Measurements from ENCODE around the gene GPC5. TPM values are rescaled to one million over a fixed set of nuclear protein-coding genes. Genes with fewer than 3 reads are reported as not detected.
"Not testable (repeated sequence)": the region's sequence is repeated elsewhere in the genome, so short reads cannot be mapped to it uniquely, and the experiment has no call there.

The GPC5 gene
- 1 to 10 TPM in 4 of 8 experiments, under 1 TPM in 2, not detected in 2; 0.10 to 4.1 (median 2.3) TPM for total RNA-seq

DNA sequence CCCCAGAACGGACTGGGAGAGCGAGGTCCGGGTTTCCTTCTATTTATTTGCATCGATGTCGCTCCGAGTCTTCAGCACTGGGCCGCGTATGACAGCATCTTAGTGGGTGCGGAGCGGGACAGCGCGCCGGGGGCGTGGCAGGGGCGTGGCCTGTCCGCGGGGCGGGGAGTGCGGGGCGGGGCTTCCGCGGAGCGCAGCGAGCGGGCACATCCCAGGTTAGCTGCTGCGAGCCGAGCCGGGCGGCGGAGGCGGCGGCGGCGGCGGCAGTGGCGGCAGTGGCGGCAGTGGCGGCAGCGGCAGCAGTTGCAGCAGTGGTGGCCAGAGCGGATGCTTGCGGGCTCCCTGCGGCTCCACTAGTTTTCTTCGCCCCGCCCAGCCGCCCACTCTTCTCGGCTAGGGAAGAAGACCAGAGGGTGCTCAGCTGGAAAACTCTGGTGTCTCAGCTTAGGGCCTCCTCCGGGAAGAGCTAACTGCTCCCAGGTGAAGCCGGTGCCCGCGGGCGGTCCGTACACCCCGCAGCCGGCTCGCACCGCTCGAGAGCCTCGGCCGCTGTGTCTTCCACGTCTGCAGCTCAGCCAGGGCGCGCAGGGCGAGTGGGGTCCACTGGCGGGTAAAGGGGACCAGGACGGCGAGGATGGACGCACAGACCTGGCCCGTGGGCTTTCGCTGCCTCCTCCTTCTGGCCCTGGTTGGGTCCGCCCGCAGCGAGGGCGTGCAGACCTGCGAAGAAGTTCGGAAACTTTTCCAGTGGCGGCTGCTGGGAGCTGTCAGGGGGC is at the start of gene GPC5:
TSS of gene GPC5 (plus strand) at position 209 of the 776 bp plus-strand sequence.
- Histone ChIP-seq H3K4me3 (peak within 1 kb of the TSS; percentile 41 to 53 (median 47)), H3K4me1 (replicated peaks in 1 of 2) (peaks cover 0 to 3% of the 10 kb centered on the region in 2 donors), H3K27ac (peak within 1 kb of the TSS in 1 of 2 donors; percentile 31)
- peak; percentile 94 to 98 (median 97) for ATAC-seq (replicated peaks in 6 of 8)
- WGBS, 10 experiments: 0 to 13% (median 0%) methylated on average over 4 to 11 of the region's 76 CpGs; no CpG with 5 or more reads in 1 of the 10 experiments
- in situ Hi-C loops (cut with MboI; ENCODE audit: low pct_unique_long_range_greater_than_20kb in 2 of 9, low sequenced_read_pairs in 9 of 9, unreplicated experiment in 9 of 9): loop anchor here in 1 of 9 experiments (25.0 kb wide), 1 partner anchor 314 kb away; no protein-coding TSS in a partner anchor

DNA sequence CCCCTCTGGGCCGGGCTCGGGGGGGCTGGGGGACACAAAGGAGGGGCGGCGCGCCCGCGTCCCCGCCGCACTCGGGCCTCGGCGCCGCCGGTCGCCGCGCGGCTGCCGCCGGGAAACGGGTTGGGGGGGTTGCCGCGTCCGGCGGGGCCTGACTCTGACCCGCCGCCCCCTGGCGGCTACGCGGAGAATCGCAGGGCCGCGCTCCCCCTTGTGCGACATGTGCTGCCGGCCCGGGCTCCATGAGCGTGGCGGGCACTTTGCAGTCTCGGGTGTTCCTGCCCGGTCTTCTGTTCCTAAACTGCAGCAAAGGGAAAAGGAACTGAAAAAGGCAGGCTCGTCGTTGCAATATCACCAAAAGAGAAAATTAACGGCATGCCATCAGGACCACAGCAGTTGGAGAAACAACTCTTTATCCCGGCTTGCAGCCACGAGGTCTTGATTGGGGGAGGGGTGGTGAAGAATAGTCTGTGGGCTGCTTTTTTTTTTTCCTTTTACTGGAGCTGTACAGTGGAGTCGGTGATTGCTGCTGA is 49.5 kb upstream of the GPC5 start:
- peak; percentile 53 to 65 (median 61) for ATAC-seq (replicated peaks in 6 of 8)
- in situ Hi-C loops (cut with MboI; ENCODE audit: low pct_unique_long_range_greater_than_20kb in 2 of 9, low sequenced_read_pairs in 9 of 9, unreplicated experiment in 9 of 9): no loop called here
- Histone ChIP-seq H3K4me3 (peak overlapping the region; percentile 73 to 99 (median 83)), H3K27ac (peak overlapping the region; percentile 93 to 97), H3K4me1 (replicated peaks in 1 of 2) (peaks cover 12 to 20% of the 10 kb centered on the region in 2 donors)
- WGBS, 10 experiments: 0 to 13% (median 0%) methylated on average over 1 to 12 of the region's 46 CpGs; no CpG with 5 or more reads in 1 of the 10 experiments

DNA sequence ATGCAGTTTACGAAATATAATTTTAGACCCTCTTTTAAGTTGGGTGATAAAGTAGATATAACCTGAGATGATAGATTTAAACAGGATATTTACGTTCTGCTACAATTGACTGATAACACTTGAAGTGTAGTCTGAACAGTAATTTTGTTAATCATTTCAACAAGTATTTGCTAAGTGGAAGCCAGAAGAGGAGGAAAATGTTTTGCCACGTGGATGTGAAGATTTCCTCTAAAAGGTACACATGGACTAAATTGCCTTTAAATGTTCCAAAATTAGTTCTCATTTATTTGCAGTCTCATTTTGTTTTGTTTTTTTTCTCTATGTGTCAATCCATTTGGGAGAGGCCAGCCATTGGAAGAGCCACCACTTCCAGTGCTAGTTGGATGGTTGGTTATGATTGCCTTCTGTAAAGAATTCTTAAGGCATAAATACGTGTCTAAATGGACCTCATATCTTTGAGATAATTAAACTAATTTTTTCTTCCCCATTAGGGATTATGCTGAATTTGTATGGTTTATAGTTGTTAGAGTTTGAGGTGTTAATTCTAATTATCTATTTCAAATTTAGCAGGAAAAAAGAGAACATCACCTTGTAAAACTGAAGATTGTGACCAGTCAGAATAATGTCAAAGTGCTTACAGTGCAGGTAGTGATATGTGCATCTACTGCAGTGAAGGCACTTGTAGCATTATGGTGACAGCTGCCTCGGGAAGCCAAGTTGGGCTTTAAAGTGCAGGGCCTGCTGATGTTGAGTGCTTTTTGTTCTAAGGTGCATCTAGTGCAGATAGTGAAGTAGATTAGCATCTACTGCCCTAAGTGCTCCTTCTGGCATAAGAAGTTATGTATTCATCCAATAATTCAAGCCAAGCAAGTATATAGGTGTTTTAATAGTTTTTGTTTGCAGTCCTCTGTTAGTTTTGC is 48.2 kb upstream of the GPC5 start:
- ATAC-seq (replicated peaks in 6 of 8): no peak
- Histone ChIP-seq H3K27ac (no peak overlapping the region), H3K4me1 (replicated peaks in 1 of 2) (peaks cover 12 to 20% of the 10 kb centered on the region in 2 donors), H3K4me3 (peak overlapping the region in 4 of 5 donors; percentile 73 to 99 (median 80))
- 11 to 64% (median 20%) methylated on average over 3 to 5 of the region's 5 CpGs for WGBS, 10 experiments
- in situ Hi-C loops (cut with MboI; ENCODE audit: low pct_unique_long_range_greater_than_20kb in 2 of 9, low sequenced_read_pairs in 9 of 9, unreplicated experiment in 9 of 9): no loop called here

DNA sequence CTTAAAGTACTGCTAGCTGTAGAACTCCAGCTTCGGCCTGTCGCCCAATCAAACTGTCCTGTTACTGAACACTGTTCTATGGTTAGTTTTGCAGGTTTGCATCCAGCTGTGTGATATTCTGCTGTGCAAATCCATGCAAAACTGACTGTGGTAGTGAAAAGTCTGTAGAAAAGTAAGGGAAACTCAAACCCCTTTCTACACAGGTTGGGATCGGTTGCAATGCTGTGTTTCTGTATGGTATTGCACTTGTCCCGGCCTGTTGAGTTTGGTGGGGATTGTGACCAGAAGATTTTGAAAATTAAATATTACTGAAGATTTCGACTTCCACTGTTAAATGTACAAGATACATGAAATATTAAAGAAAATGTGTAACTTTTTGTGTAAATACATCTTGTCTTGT is 47.3 kb upstream of the GPC5 start:
- no peak overlapping the region for H3K27ac ChIP-seq
- H3K4me1 ChIP-seq (replicated peaks in 1 of 2): peaks cover 12 to 20% of the 10 kb centered on the region in 2 donors
- in situ Hi-C loops (cut with MboI; ENCODE audit: low pct_unique_long_range_greater_than_20kb in 2 of 9, low sequenced_read_pairs in 9 of 9, unreplicated experiment in 9 of 9): no loop called here
- WGBS, 10 experiments: 58 to 100% (median 87%) methylated on average over 1 to 5 of the region's 5 CpGs; no CpG with 5 or more reads in 1 of the 10 experiments
- H3K4me3 ChIP-seq: no peak overlapping the region
- no peak for ATAC-seq (replicated peaks in 6 of 8)

DNA sequence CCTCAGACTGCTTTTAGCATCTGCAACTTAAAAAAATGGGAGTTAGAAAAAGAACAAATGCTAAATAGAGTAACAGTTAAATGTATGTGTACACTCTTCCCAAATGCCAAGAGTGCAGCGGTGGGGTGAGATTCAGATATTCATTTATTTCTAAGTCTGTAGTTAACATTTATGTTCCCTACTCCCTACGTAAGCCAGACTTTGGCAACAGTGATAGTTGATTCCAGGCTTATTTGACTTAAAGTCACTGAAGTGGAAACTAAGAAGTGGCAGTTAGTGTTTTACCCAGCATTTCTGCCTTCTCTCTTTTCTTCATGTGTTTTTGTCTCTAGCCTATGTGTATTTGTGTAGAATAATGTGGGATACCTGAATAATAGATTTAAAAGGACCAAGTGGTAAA is 46.4 kb upstream of the GPC5 start:
- Histone ChIP-seq H3K4me1 (replicated peaks in 1 of 2) (peaks cover 12 to 20% of the 10 kb centered on the region in 2 donors), H3K4me3 (no peak overlapping the region), H3K27ac (no peak overlapping the region)
- ATAC-seq (replicated peaks in 6 of 8): no peak
- in situ Hi-C loops (cut with MboI; ENCODE audit: low pct_unique_long_range_greater_than_20kb in 2 of 9, low sequenced_read_pairs in 9 of 9, unreplicated experiment in 9 of 9): no loop called here
- 22 to 100% (median 92%) methylated on average over 1 to 2 of the region's 2 CpGs; no CpG with 5 or more reads in 1 of the 10 experiments for WGBS, 10 experiments

DNA sequence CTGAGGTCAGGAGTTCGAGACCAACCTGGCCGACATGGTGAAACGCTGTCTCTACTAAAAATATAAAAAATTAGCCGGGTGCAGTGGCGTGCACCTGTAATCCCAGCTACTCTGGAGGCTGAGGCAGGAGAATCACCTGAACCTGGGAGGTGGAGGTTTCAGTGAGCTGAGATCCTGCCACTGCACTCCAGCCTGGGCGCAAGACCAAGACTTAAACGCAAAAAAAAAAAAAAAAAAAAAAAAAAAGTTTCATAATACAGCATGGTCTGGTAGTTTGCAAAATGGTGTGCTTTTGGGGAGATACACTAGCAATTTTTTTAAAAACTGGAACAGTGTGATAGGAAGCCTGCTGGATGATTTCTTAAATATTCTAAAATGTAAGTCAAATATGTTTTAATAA is 45.5 kb upstream of the GPC5 start:
- H3K4me3 ChIP-seq; H3K27ac ChIP-seq; ATAC-seq (replicated peaks in 6 of 8); in situ Hi-C loops (cut with MboI; ENCODE audit: low pct_unique_long_range_greater_than_20kb in 2 of 9, low sequenced_read_pairs in 9 of 9, unreplicated experiment in 9 of 9): not testable (repeated sequence)
- WGBS, 10 experiments: 44 to 100% (median 95%) methylated on average over 1 to 6 of the region's 7 CpGs; no CpG with 5 or more reads in 1 of the 10 experiments
- peaks cover 12 to 20% of the 10 kb centered on the region in 2 donors for H3K4me1 ChIP-seq (replicated peaks in 1 of 2)

DNA sequence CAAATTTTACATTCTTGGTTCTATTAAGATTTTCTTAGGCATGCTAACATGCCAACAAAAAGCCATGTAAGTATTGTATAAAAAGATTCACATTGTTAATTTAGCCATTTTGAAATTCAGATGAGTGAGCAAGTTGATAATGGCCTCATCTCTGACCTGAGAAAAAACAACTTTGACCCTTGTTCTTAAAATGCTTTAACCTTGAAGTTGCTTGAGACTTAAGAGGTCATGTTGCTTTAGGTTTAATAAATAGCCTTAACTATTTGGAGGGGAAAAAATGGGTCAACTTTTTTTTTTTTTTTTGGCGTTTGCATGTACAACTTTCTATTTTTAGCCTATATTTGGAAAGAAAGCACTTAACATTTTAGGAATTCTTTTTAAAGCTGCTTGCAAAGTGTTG is 44.9 kb upstream of the GPC5 start:
- WGBS, 10 experiments: 17 to 100% (median 71%) methylated on average over 1 of the region's 1 CpG; no CpG with 5 or more reads in 3 of the 10 experiments
- in situ Hi-C loops (cut with MboI; ENCODE audit: low pct_unique_long_range_greater_than_20kb in 2 of 9, low sequenced_read_pairs in 9 of 9, unreplicated experiment in 9 of 9): no loop called here
- ATAC-seq (replicated peaks in 6 of 8): no peak
- Histone ChIP-seq H3K27ac (no peak overlapping the region), H3K4me1 (replicated peaks in 1 of 2) (peaks cover 12 to 20% of the 10 kb centered on the region in 2 donors), H3K4me3 (no peak overlapping the region)

DNA sequence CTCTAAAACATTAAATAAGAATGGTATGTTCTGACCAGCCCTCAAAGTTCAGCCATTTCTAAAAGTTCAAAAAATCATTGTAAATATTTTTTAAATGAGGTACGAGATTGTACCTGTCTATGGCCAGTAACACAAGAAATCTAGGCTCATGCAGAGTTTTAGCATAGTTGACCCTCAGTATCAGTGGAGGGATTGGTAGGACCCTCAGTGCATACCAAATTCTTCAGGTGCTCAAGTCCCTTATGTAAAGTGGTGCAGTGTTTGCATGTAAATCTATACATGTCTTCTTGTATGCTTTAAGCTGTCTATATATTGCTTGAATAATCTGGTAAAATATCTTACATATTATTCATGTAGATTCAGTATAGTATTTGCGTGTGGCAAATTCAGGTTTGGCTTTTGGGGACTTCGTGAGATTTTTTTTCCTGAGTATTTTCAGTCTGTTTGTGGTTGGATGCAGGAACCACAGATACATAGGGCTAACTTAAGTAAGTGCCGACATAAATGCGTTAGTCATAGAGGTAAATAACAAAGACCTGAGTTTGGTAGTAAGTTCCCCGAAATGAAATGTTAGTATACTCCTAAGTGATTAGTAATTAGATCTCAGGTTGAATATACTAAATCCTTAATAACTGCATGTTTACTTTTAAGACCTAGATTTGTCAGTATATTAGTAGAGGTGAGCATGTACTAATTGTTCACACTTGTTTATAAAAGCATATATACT is 43.2 kb upstream of the GPC5 start:
- peaks cover 8 to 15% of the 10 kb centered on the region in 2 donors for H3K4me1 ChIP-seq (replicated peaks in 1 of 2)
- ATAC-seq (replicated peaks in 6 of 8): no peak
- in situ Hi-C loops (cut with MboI; ENCODE audit: low pct_unique_long_range_greater_than_20kb in 2 of 9, low sequenced_read_pairs in 9 of 9, unreplicated experiment in 9 of 9): no loop called here
- no peak overlapping the region for H3K4me3 ChIP-seq
- WGBS, 10 experiments: 90 to 100% (median 97%) methylated on average over 1 to 6 of the region's 6 CpGs
- no peak overlapping the region for H3K27ac ChIP-seq

DNA sequence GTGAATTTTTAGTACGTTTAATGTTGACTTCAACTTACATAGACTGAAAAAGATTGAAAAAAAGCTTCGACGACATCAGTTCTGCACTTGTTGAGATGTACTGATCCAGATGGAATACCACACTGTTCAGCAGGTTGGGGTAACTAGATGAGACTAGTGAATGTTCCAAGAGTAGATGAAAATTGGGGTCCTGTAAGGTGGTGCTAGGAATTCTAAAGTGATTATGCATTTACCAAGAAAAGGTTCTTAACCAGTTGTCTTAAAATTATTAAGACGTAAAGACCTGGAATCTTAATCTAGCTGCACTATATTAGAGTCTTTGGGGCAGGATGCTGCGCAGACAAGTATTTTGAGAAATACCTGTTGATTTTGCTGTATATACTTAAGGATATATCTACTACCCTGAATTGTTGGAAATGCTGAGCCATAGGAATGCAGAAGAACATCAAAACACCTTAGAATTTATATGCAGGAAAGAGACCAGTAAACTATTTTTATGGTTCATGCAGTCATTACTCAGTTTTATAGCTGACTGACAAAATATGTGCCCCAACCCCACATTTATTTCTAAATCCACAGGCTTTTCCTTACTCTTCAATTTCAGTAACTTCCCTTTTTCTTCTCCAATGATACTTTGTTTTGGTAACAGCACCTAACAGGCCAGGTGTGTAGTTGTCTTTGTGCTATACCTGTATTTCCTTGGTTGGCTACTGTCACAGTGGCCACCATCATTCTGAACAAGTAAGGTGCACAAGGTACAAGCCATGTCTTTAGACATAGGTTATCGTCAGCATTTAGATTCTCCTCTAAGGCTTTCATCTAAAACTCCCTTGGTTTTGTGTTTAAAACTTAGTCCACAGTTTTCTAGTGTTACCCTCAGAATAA is 42.4 kb upstream of the GPC5 start:
- Histone ChIP-seq H3K27ac (no peak overlapping the region), H3K4me1 (replicated peaks in 1 of 2) (peaks cover 2 to 7% of the 10 kb centered on the region in 2 donors), H3K4me3 (no peak overlapping the region)
- no peak for ATAC-seq (replicated peaks in 6 of 8)
- in situ Hi-C loops (cut with MboI; ENCODE audit: low pct_unique_long_range_greater_than_20kb in 2 of 9, low sequenced_read_pairs in 9 of 9, unreplicated experiment in 9 of 9): no loop called here
- 85 to 100% (median 97%) methylated on average over 2 to 6 of the region's 6 CpGs for WGBS, 10 experiments

DNA sequence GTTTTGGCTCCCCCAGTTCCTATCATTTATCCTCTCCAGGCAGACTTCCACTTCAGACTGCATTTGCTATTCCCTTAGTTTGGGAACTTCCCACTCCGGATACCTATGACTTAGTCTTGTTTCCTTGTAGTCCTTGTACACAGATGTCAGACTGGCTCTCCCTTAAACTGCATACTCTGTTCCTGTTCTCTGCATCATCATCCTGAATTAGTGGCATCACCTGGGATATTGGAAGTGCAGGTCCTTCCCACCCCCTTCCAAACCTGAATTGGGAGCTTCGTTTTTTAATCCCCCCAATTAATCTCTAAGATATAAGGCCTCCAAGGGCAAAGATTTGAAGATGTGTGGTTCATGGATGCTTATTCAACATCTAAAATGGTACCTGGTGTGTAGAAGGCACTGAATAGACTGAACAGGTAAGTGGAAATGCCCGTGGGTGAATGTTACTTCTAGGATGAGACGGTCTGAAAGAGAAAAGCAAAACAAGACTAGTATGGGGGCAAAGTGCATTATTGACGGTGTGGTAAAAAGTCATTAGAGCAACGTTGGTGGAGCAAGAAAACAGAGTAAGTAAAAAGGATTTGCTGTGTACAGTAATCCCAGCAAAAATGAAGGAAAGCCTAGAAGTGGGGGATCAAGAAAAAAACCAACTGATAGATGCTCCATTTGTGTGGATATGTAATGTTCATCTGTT is 41.4 kb upstream of the GPC5 start:
- peaks cover 0 to 3% of the 10 kb centered on the region in 2 donors for H3K4me1 ChIP-seq (replicated peaks in 1 of 2)
- in situ Hi-C loops (cut with MboI; ENCODE audit: low pct_unique_long_range_greater_than_20kb in 2 of 9, low sequenced_read_pairs in 9 of 9, unreplicated experiment in 9 of 9): no loop called here
- peak overlapping the region in 1 of 2 donors; percentile 13 for H3K27ac ChIP-seq
- ATAC-seq (replicated peaks in 6 of 8): no peak
- no peak overlapping the region for H3K4me3 ChIP-seq
- 60 to 93% (median 76%) methylated on average over 2 to 6 of the region's 6 CpGs; no CpG with 5 or more reads in 1 of the 10 experiments for WGBS, 10 experiments

Data from motor neuron (in vitro differentiated cells).